Panc1 (cell line): Measurements from ENCODE around the gene OSBP2.

ENCODE experiments used
- POLR2AphosphoS5 ChIP-seq: IDR thresholded peaks from 2 replicates; pipeline ENCODE4 v1.6.1; 2012; ENCODE audit warnings: mild to moderate bottlenecking, low read depth, low read length, moderate library complexity
- SIN3A ChIP-seq: IDR thresholded peaks from 2 replicates; pipeline ENCODE4 v1.6.1; 2012; ENCODE audit warnings: low read depth, mild to moderate bottlenecking, low read length, moderate library complexity, borderline replicate concordance; ENCODE audit not compliant: insufficient read depth
- TCF7L2 ChIP-seq: IDR thresholded peaks from 2 replicates; pipeline ENCODE4 v1.6.1; 2011; ENCODE audit warnings: mild to moderate bottlenecking, low read depth, low read length, inconsistent platforms
- TF ChIP-seq, protein P1 (sequence below): fragments of 450-650 bp; IDR thresholded peaks from 2 replicates; pipeline ENCODE4 v1.5.1; 2017; ENCODE audit warnings: mild to moderate bottlenecking
- TF ChIP-seq, protein P2 (sequence below), 2 experiments: IDR thresholded peaks; 2 replicates each; pipeline ENCODE4 v1.6.1; 2011 to 2012; ENCODE audit warnings: low read depth in 2 of 2, control low read depth in 1 of 2, low read length in 1 of 2, mild to moderate bottlenecking in 1 of 2, moderate library complexity in 1 of 2; ENCODE audit not compliant: insufficient read depth in 1 of 2

DNA sequence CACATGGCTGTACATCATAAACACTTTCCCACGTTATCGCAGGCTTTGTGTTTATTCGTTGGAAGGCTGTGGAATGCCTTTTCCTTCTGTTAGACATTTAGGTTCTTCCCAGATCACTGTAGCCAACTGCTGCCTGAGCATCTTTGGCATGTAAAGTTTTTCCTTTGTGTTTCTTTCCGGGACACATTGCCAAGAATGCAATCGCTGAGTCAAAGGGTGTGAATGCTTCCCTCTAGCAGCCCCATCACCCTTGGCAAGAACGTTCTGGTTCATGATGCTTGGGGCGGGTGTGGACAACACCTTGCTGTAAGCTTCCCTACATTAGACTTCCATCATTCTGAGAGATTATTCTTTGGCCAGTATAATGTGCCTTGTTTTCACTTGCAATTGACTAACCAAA lies 136.2 kb downstream of the OSBP2 start:
- TF ChIP-seq, protein P1, sequence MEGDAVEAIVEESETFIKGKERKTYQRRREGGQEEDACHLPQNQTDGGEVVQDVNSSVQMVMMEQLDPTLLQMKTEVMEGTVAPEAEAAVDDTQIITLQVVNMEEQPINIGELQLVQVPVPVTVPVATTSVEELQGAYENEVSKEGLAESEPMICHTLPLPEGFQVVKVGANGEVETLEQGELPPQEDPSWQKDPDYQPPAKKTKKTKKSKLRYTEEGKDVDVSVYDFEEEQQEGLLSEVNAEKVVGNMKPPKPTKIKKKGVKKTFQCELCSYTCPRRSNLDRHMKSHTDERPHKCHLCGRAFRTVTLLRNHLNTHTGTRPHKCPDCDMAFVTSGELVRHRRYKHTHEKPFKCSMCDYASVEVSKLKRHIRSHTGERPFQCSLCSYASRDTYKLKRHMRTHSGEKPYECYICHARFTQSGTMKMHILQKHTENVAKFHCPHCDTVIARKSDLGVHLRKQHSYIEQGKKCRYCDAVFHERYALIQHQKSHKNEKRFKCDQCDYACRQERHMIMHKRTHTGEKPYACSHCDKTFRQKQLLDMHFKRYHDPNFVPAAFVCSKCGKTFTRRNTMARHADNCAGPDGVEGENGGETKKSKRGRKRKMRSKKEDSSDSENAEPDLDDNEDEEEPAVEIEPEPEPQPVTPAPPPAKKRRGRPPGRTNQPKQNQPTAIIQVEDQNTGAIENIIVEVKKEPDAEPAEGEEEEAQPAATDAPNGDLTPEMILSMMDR: no peak
- no peak for TF ChIP-seq SIN3A
- TF ChIP-seq, protein P2, sequence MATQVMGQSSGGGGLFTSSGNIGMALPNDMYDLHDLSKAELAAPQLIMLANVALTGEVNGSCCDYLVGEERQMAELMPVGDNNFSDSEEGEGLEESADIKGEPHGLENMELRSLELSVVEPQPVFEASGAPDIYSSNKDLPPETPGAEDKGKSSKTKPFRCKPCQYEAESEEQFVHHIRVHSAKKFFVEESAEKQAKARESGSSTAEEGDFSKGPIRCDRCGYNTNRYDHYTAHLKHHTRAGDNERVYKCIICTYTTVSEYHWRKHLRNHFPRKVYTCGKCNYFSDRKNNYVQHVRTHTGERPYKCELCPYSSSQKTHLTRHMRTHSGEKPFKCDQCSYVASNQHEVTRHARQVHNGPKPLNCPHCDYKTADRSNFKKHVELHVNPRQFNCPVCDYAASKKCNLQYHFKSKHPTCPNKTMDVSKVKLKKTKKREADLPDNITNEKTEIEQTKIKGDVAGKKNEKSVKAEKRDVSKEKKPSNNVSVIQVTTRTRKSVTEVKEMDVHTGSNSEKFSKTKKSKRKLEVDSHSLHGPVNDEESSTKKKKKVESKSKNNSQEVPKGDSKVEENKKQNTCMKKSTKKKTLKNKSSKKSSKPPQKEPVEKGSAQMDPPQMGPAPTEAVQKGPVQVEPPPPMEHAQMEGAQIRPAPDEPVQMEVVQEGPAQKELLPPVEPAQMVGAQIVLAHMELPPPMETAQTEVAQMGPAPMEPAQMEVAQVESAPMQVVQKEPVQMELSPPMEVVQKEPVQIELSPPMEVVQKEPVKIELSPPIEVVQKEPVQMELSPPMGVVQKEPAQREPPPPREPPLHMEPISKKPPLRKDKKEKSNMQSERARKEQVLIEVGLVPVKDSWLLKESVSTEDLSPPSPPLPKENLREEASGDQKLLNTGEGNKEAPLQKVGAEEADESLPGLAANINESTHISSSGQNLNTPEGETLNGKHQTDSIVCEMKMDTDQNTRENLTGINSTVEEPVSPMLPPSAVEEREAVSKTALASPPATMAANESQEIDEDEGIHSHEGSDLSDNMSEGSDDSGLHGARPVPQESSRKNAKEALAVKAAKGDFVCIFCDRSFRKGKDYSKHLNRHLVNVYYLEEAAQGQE (IDR thresholded peaks at IDR 0.05; ENCODE audit: insufficient read depth in 1 of 2, low read depth in 2 of 2, low read length in 1 of 2): no peak
- TF ChIP-seq TCF7L2: no peak
- no peak for TF ChIP-seq POLR2AphosphoS5
